Transverse colon (tissue), 4 donors: Measurements from ENCODE around the gene PRKCE. TPM values are rescaled to one million over a fixed set of nuclear protein-coding genes. Genes with fewer than 3 reads are reported as not detected.

Experiments
- DNase-seq: peaks from one replicate; pipeline ENCODE4 v3.0.0-alpha.2; 2019
- H3K27ac ChIP-seq, 4 donors: fragments of 200-600 bp; sonication (generic); 2 replicates each; pipeline ENCODE4 v1.5.1; 2016 to 2018; ENCODE audit warnings: inconsistent platforms in 4 of 4
- H3K27me3 ChIP-seq: fragments of 200-600 bp; sonication (generic); 2 replicates; pipeline ENCODE4 v1.5.1; 2017; ENCODE audit warnings: inconsistent platforms
- H3K36me3 ChIP-seq, 4 donors: fragments of 200-600 bp; sonication (generic); 2 replicates each; pipeline ENCODE4 v1.5.1; 2017 to 2019; ENCODE audit warnings: inconsistent platforms in 4 of 4
- H3K4me1 ChIP-seq, 4 donors: fragments of 200-600 bp; sonication (generic); 2 replicates each; pipeline ENCODE4 v1.5.1; 2017 to 2020; ENCODE audit warnings: inconsistent platforms in 4 of 4
- H3K4me3 ChIP-seq, 4 donors: fragments of 200-600 bp; sonication (generic); 1 replicate in 1 of 4; 2 replicates in 3 of 4; pipeline versions ENCODE4 v1.5.1 to v1.6.1; 2017 to 2019; ENCODE audit warnings: inconsistent platforms in 4 of 4
- H3K9me3 ChIP-seq, 2 donors: fragments of 200-600 bp; sonication (generic); 2 replicates each; pipeline ENCODE4 v1.5.1; 2017 to 2019; ENCODE audit warnings: inconsistent platforms in 2 of 2
- EP300 ChIP-seq: sonication (generic); formaldehyde crosslinking; IDR thresholded peaks from one replicate; pipeline ENCODE4 v1.6.1; 2017; ENCODE audit warnings: antibody characterized with exemption, low read depth
- POLR2A ChIP-seq: fragments of 450-650 bp; IDR thresholded peaks from one replicate; pipeline ENCODE4 v1.6.1; 2016; ENCODE audit warnings: antibody characterized with exemption, mild to moderate bottlenecking, moderate library complexity
- POLR2AphosphoS5 ChIP-seq, 3 donors: sonication (generic); formaldehyde crosslinking; IDR thresholded peaks; one replicate each; pipeline ENCODE4 v1.6.1; 2016; ENCODE audit warnings: antibody characterized with exemption in 3 of 3
- WGBS, 2 donors: methylation state at CpG; one replicate each; pipeline ENCODE4 v1.1.5; 2018; ENCODE audit warnings: low coverage in 1 of 2; 5-methylcytosine and 5-hydroxymethylcytosine counted together
- in situ Hi-C, 4 donors: fragments of 200-750 bp; cut with MboI; loops; one replicate each; pipeline versions ENCODE4 v1.15.0 to v1.15.1; 2017; ENCODE audit warnings: low sequenced_read_pairs in 3 of 4, low pct_ligation_motif_present in 1 of 4, low pct_unique_long_range_greater_than_20kb in 1 of 4
- intact Hi-C: fragments of 100-400 bp; cut with DNase I; formaldehyde crosslinking; loops from one replicate; pipeline ENCODE4 v1.15.1; 2023; ENCODE audit warnings: low total_unique reads
- total RNA-seq, 4 donors: library from RNA; depleted of rRNA; stranded (reverse); fragments of >200 nt; gene quantifications; one replicate each; pipeline ENCODE4 v1.1.0, GENCODE V29; 2016
- TF ChIP-seq, protein P1 (sequence below), 5 experiments: fragments of 200-600 bp in 3 of 5; fragments of 450-650 bp in 2 of 5; sonication (generic) in 3 of 5; IDR thresholded peaks; 1 replicate in 2 of 5; 2 replicates in 3 of 5; pipeline ENCODE4 v1.5.1; 2016 to 2017; ENCODE audit warnings: antibody characterized with exemption in 5 of 5, inconsistent platforms in 3 of 5, mild to moderate bottlenecking in 2 of 5, moderate library complexity in 1 of 5

PRKCE gene
- total RNA-seq, 4 donors from 2014 or later: 8.6 to 20.6 (median 11.3) TPM

DNA sequence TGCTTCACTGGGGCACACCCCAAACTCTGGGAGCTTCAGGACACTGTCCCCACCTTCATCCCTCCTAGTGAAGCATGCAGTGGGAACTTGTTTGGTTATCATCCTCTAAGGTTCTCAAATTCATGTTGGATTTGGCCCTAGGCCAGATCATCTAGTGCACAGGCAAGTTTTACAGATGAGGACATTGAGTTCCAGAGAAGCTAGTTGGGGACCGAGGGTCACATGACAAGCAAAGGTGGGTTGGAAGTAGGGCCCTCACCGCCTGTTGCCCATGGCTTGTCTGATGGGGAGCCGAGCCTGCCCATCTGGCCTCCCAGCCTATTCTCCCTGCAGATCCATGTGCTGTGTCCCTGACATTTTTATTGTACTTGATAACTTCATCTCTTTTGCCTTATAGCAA is 2.8 kb downstream of the PRKCE start:
- Histone ChIP-seq H3K4me1 (peaks cover 6 to 23% (median 15%) of the 10 kb centered on the region in 4 donors), H3K4me3 (no peak overlapping the region), H3K9me3 (no peaks in the 10 kb centered on the region), H3K27me3 (no peaks in the 10 kb centered on the region), H3K27ac (no peak overlapping the region), H3K36me3 (no peaks in the 10 kb centered on the region)
- intact Hi-C loops (no loop called here), in situ Hi-C loops (no loop called here)
- WGBS, 2 donors: 93% methylated on average over 3 of the region's 3 CpGs; no CpG with 5 or more reads in 1 of the 2 donors
- no peak for DNase-seq
- TF ChIP-seq, protein P1, sequence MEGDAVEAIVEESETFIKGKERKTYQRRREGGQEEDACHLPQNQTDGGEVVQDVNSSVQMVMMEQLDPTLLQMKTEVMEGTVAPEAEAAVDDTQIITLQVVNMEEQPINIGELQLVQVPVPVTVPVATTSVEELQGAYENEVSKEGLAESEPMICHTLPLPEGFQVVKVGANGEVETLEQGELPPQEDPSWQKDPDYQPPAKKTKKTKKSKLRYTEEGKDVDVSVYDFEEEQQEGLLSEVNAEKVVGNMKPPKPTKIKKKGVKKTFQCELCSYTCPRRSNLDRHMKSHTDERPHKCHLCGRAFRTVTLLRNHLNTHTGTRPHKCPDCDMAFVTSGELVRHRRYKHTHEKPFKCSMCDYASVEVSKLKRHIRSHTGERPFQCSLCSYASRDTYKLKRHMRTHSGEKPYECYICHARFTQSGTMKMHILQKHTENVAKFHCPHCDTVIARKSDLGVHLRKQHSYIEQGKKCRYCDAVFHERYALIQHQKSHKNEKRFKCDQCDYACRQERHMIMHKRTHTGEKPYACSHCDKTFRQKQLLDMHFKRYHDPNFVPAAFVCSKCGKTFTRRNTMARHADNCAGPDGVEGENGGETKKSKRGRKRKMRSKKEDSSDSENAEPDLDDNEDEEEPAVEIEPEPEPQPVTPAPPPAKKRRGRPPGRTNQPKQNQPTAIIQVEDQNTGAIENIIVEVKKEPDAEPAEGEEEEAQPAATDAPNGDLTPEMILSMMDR (IDR thresholded peaks at IDR 0.05): no peak
- TF ChIP-seq EP300 (no peak), POLR2AphosphoS5 (IDR thresholded peaks at IDR 0.05) (no peak)

DNA sequence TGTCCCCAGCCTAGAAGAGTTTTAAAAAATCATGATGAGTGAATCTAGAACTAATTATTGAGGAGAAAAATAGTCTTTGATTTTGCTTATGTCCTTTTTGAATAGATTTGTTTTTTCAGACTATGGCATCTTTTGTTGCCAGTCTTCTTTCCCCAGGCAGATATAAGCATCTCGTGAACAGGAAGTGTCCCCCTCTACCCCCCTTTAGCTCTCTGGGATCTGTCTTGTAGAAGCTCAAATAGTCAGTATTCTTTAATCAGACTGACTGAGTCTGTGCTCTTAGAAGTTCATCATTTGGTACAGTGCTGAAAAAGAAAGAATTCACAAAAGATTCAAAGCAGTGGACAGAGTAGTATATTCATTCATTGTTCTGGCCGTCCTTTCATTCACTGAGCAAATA is 10.4 kb downstream of the PRKCE start:
- DNase-seq: no peak
- H3K36me3 ChIP-seq: no peaks in the 10 kb centered on the region
- TF ChIP-seq POLR2AphosphoS5 (IDR thresholded peaks at IDR 0.05) (no peak), POLR2A (no peak), EP300 (no peak)
- TF ChIP-seq, protein P1 (IDR thresholded peaks at IDR 0.05): no peak
- intact Hi-C loops (no loop called here), in situ Hi-C loops (no loop called here)
- H3K4me1 ChIP-seq: no peaks in the 10 kb centered on the region
- no peak overlapping the region for H3K4me3 ChIP-seq
- no peaks in the 10 kb centered on the region for H3K9me3 ChIP-seq
- no peak overlapping the region for H3K27ac ChIP-seq
- H3K27me3 ChIP-seq: no peaks in the 10 kb centered on the region
- WGBS, 2 donors: 81 to 88% methylated on average over 2 of the region's 2 CpGs

DNA sequence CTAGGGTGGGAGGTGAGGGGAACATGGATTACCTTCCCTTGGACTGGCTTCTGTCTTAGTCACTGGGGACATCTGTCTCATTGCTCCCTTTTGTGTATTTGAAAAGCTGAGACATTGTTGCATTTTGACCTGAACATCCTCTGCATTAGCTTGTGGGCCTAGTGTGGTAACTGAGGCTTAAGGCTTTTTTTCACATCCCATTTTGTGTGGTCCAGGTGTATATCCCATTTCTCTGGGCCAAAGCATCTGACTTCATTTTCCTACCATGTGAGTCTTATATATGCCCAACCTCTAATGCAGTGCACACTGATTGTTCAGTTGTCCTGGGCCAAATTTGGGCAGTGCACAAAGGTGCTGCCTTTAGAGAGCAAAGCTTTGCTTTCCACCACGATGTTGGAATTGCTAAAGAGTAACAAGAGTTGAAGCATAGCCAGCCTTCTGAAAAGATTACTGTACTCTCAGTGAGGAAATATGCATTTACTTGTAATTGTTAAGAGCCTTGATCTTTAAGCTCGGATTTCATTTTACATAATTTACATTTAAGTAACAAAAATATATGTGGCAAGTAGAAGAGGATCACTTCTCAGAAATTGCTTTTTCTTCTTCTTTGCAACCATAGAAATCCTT is 13.3 kb downstream of the PRKCE start:
- H3K27me3 ChIP-seq: no peaks in the 10 kb centered on the region
- 39 to 60% methylated on average over 2 of the region's 2 CpGs for WGBS, 2 donors
- H3K4me3 ChIP-seq: no peak overlapping the region
- H3K9me3 ChIP-seq: no peaks in the 10 kb centered on the region
- intact Hi-C loops (no loop called here), in situ Hi-C loops (no loop called here)
- TF ChIP-seq, protein P1 (IDR thresholded peaks at IDR 0.05): no peak
- TF ChIP-seq EP300: no peak
- no peak for TF ChIP-seq POLR2A
- no peak for TF ChIP-seq POLR2AphosphoS5 (IDR thresholded peaks at IDR 0.05)
- H3K27ac ChIP-seq: no peak overlapping the region
- H3K4me1 ChIP-seq: no peaks in the 10 kb centered on the region
- H3K36me3 ChIP-seq: no peaks in the 10 kb centered on the region
- DNase-seq: no peak

DNA sequence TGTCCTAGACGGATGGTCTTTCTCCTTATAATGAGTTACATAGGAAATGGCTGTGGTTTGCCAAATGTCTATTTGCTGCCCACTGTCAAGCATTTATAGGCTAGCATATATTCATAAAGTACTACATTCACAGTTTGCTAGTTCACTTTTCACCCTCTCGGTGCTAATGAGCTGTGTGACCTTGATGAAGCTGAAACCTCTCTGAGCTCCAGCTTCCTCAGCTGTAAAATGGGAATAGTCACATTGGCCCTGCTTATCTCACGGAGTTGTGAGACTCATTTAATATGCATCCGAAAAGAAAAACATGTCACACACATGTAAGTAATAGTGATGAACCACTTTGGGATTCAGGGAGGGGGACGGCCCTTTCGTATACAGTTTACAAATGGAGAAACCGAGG is 17.0 kb downstream of the PRKCE start:
- Histone ChIP-seq H3K36me3 (no peaks in the 10 kb centered on the region), H3K27ac (no peak overlapping the region), H3K4me3 (no peak overlapping the region), H3K27me3 (no peaks in the 10 kb centered on the region), H3K9me3 (no peaks in the 10 kb centered on the region), H3K4me1 (peaks cover 0 to 6% (median 0%) of the 10 kb centered on the region in 4 donors)
- DNase-seq: no peak
- intact Hi-C loops: no loop called here
- in situ Hi-C loops: no loop called here
- WGBS, 2 donors: 92 to 96% methylated on average over 7 of the region's 7 CpGs
- TF ChIP-seq EP300 (no peak), POLR2A (no peak), POLR2AphosphoS5 (IDR thresholded peaks at IDR 0.05) (no peak)
- TF ChIP-seq, protein P1 (IDR thresholded peaks at IDR 0.05): no peak
